Suppressor macrophage treated with lipopolysaccharide for 4 hours (primary cell): ENCODE results near the gene COL21A1.
"Not testable (repeated sequence)": the region's sequence is repeated elsewhere in the genome, so short reads cannot be mapped to it uniquely, and the experiment has no call there.

ENCODE experiments used
- DNase-seq: peaks from one replicate; pipeline ENCODE4 v3.0.0-alpha.2; 2020

Gene COL21A1

DNA sequence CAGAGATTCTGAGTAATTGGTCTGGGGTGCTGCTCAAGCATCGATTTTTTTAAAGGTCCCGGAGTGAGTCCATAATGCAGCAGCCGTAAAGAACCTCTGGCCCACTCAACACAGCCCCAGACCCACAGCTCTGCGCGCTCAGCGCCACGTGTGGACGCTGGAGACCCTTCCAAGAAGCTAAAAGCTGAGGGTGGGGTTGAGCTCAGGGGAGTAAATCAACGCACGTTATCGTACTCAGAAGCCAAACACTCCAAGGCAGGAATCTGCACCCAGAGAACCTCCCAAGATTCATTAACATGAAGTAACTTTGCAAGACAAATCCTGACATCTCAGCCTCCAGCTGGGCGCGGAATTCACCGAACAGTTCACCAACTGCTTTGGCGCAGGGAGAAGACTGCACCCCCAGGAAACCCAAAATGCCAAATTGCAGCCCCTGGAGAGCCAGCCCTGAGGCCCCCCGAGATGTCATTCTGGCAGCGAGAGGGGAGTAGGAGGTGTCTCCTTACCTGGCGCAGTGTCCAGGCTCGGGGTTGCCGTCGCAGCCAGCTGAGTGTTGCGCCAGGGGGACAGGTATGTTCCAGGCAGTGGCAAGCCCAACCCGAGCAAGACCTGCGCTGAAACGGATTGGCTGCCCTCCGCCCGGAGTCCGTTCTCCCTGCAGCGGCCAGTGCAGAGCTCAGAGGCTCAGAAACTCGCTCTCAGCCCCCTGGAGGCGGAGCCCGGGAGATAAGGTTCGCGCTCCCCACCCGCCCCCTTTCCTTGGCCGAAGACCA lies at the start of gene COL21A1:
Gene COL21A1, minus strand, starts transcription at position 700 of the 773 bp plus-strand sequence. CDS start 64,962 bp downstream, outside the sequence.
- DNase-seq, result no peak

DNA sequence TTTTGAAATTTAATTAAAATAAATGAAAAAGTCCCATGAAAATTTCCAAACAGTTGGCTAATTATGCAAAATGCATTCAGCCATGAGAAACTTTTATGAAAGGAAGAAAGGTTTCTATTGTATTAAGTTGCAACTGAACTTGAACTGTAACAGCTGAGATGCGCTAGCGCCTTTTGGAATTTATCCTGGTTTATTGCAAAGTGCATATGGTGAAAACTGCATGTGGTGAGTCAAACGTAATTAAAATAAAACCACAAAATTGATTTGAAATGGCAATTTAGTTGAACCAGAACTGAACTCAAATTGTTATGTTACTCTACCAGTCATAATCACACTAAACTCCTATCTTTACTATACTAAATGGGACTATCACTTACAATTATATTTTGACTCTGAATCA lies 46.4 kb upstream of the COL21A1 start:
- no peak for DNase-seq

DNA sequence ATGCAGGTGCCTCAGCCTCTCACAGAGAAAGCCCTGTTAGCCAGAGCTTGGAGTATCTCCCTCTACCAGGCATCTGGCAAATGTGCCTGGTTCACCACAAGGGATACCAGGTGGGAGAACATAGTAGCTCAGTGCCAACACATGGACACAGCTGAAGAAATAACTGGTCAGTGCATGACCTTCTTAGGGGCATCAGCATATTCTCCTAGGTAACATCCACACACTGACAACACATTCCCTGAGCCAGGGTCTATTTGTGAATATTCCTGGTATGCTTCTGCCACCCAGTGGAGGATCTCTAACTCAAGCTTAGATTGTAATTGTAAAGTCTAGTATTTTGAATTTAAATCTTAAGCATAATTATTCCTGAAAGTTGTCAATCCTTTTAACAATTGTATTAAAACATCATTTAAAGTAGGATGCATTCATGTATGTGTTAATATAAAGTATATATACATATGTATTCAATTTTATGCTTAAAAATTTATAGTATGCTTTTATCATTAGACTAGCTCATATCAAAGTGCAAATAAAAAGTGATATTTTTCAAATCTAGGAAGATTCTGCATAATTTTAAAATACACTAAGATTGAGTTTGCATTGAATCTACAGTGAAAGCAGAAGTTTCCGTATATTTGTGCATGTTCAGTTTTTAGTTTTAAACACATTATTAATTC lies 45.3 kb upstream of the COL21A1 start:
- peak; percentile 61 for DNase-seq

DNA sequence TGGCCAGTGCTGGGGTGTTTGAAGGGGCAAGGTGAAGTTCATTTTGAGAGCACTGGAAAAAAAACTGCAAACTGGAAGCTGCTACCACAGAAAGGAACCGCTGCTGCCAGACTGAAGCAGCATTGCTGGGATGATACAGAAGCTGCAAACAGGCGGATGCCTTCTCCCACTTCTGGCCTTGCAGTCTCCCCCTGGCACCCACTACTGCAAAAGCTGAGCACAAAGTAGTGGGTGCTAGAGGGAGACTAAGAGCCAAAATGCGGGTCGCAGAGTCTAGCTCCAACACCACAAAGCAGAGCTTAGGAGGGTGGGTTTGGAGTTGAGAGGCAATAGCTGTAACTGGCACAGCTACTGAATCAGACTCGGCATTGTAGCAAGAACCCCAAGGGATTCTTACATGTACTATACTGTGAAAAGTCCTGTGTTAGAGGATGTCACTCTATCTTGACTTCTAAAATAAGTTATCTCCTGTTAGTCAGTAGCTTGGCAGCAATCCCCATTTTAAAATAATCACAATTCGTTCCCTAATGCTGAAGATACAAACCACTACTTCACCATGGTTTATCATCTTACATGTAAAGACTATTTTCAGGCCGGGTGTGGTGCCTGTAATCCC lies 44.0 kb upstream of the COL21A1 start:
- DNase-seq, result no peak

DNA sequence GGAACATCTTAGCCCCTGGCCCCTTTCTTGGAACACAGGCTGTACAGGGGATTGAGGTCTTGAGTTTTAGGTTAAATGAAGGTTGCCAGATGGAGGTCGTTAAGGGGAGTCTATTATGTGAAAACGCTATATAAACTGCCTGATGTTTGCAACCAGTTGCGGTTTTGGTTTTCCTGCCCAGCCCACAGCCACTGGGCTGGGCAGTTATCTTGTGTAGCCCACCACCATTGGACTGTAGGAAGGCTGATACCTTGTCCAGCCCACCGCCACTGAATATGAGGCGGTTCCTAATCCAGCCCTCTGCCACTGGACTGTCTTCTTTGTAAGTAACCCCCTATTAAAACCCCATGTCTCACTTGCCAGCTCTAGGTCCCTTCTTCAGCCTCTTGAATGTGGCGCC lies 42.3 kb upstream of the COL21A1 start:
- no peak for DNase-seq

DNA sequence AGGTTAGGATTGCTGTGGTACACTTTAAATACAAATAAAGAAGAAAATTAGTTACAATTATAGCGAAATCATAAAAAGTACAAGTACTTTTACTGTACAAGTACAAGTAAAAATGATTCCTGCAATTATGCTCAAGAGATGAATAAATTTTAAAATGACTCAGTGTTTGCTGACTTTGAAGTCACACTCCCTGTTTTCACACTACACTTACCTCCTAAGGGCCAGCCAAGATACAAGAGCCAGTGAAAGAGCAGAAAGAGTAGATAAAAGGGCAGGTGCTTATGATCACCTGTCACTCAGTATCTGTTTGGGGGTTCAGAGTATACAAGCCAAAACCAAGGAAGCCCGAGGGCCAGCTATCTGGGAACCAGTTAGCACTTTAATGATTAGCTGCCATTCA lies 41.0 kb upstream of the COL21A1 start:
- no peak for DNase-seq

DNA sequence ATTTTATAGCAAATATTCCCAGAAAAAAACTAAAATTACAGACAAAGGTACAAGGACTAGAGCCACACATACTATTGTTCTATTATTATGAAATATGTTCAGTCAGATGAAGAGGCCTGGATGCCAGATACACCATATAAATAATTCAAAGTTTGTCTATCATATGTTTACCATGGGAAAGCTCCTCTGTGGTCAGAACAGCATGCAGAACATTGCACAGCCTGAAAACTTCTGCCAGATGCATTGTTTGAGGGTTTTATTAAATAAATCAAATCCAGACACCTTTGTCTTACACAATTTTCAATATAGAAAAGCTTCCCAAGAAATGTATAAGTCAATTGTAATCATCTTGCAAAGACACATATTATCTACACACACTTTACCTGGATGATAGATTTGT lies 35.0 kb upstream of the COL21A1 start:
- DNase-seq, result no peak

DNA sequence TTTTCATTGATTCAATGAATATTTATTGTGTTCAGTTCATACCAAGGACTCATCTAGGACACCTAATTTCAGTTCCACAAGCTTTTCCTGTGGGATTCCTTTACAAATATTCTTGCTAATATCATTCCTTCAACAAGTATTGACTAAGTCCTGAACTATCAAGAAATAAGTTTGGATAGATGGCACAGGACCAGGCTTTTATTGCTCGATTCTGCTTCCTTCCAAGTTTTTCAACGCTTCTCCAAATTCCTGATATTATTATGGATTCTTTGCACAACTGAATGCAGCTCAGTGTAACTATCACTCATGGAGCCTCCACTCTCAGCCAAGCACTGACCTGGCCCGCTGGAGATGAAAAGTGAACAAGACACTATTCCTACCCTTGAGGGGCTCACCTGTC lies 32.7 kb upstream of the COL21A1 start:
- DNase-seq, result no peak

DNA sequence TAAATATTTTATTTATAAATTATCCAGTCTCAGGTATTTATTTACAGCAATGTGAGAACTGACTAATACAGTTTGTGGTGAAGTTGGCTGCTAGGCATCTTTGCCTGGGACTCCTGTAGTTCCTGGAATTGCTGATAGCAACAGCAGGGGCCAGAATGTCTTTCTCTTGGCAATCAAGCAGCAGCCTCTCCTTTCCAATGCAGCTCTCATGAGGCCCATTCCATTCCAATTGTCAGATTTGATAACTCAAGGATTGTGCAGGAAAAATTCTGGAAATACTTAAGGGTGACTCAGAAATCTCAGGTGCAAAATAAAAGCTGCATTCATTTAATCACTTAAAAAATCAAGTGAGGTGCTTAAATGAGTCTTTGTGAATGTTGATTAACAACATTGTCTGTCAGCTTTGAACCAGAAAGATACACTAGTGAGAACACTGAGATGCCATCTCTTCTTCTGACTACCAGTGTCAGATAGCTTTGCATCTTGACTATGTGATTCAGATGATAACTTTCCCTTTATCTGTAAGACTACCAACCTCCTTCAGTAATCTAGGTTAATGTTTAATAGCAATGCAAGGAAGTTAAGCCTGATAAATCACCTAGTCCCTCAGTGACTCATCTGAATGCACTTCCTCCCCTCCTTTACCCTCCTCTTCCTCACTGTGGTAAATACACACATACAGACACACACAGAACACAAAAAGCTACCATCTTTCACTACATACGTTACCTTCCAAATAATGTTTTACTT lies 32.1 kb upstream of the COL21A1 start:
- no peak for DNase-seq

DNA sequence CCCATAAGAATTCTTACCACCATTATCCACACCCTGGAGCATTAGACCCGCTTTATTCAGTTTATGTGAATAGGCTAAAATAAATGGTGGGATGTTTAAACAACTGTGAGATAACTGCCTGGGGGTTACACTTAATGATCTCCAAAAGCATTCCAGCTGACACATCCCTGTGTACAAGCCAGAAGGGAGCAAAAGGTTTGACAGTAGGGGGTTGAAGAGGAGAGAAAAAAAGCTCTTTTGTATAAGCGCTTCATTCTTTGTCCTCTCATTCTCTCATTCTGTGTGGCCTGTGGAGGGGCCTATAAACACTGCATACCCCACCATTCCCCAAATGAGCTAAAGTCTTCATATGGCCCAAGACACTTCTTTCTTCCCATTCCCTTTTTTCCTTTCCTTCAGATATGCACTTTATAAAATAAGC lies 30.8 kb upstream of the COL21A1 start:
- no peak for DNase-seq

DNA sequence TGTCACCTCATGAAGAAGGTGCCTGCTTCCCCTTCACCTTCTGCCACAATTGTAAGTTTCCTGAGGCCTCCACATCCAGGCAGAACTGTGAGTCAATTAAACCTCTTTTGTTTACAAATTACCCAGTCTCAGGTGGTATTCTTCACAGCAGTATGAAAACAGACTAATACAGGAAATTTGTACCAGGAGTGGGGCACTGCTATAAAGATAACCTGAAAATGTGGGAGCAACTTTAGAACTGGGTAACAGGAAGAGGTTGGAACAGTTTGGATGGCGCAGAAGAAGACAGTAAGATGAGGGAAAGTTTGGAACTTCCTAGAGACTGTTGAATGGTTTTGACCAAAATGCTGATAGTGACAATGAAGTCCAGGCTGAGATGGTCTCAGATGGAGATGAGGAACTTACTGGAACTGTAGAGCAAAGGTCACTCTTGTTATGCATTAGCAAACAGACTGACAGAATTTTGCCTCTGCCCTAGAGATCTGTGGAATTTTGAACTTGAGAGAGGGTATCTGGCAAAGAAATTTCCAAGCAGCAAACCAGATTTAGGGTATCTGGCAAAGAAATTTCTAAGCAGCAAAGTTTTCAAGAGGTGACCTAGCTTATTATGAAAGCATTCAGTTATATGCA lies 23.5 kb upstream of the COL21A1 start:
- no peak for DNase-seq

DNA sequence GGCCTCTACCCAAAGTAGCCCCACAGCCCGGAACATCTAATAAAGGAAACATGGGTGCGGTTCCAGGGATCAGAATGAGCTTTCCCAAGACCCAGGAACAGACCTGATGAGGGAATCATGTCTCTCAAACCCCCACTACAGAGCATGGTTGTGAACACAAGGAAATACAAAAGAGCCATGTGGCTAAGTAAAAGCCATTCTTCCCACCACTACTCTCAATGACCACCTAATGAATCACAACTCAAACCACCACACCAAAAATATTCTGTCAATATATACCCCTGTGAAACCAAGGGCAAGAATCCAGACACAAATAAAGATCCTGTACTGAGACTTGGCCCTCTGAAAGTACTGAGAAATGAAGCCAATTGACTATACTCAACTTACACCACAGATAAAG lies 20.9 kb upstream of the COL21A1 start:
- no peak for DNase-seq

DNA sequence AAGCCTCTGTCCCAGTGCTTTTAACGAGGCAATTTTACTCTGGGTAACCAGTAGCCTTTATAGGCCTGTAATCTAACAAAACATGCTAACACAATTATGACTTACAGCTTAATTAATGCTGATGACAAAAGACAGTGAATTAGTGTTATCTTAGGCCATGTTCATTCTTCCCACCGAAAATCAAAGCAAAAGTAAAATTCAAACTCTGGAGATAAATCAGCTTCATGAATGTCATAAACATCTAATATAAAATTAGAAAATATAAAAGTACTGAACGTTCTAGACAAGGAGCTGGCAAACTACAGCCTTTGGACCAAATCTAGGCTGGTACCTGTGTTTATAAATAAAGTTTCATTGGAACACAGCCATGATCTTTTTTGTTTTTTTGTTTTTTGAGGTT lies 18.6 kb upstream of the COL21A1 start:
- no peak for DNase-seq

DNA sequence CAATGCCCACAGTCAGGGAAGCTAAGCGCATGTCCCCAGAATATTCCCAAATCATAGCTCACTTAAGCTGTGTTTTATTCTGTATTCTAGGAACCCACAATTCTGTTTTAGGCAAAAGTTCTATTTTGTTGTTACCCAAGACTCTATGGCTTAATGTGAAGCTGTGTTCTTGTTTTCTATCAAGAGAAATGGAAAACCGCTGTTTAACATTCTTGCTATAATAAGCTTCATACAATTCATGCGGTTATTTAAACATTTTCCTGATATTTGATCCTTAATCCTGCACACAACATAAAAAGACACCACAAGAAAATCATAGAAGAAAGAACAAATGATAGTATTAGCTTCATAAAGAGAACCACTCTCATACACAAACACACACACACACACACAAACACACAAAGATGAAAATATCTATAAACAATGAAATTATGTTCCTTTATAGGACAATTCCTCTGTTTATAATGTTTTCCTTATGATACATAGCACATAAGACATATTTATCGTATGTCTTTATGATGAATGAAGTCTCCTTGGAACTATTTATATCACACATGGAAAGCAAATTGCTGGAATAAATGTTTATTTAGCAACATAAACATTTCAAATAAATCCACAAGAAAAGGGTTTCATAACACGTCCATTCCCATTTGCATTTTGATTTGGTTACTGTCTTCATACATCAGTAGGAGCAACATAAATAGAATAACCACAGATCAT lies 16.4 kb upstream of the COL21A1 start:
- DNase-seq, result no peak

DNA sequence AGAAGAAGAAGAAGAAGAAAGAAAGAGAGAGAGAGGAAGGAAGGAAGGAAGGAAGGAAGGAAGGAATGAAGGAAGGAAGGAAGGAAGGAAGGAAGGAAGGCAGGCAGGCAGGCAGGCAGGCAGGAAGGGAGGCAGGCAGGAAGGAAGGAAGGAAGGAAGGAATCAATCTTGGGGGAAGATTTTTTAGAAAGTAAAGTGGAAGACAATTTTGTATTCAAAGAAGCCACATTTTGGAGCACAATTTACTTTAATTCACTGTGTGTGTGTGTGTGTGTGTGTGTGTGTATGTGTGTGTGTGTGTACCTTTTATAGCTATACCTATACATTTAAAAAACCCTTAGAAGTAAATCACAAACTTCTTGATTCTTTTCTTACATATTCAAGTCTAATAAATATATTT lies 13.2 kb upstream of the COL21A1 start:
- DNase-seq, result not testable (repeated sequence)

DNA sequence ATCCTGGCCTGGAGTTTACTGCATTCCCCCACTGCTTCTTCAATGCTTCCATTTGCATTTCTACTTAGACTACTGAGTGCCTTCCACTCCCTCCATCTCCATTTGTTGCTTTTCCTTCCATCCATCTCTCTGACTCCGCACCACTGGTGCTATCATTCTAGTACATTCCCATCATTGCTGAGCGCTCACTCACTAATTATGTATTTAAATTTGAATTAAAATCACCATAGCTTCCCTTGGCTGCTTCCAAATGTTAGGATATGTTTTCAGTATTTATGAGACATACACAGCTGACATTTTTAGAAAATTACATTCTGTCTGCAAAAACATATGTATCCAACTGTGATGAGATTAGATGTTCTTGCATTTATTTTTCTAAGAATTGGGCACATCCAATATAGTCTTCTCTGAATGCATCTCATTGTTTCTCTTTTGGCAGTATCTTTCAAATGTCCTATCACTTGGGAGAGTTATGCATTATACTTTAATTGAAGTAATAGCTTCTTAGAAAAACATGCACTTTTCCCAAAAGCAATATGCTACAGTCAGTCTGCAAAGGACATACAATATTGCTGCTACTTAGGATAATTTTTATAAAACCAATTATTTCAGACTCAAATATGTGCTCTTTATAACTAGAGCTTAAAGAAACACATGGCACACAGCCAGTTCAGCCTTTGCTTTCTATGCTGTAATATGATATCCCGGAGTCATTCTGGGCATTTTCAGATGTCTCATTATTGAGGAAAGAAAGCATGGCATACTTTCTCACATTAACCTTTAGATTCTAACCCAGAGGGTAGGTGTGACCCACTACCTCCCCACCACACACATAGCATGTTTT lies 12.1 kb upstream of the COL21A1 start:
- DNase-seq, result no peak

DNA sequence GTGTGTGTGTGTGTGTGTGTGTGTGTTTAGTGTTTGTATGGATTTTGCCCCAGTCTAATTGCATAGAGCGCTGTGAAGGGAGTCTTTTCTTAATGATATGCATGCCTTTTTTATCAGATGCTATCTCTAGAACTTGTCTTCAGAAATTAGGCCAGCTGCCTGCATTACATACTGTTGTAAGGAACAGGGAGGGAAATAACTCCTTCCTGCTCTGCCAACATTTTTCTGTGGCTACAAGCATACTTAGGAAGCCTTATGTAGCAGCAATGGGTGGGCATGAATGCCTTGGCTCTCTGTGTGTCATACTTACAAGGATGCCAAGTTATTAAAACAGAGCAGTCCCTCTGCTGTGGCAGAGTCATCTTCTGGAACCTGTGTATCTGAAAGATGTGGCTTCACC lies 8.0 kb upstream of the COL21A1 start:
- DNase-seq, result no peak

DNA sequence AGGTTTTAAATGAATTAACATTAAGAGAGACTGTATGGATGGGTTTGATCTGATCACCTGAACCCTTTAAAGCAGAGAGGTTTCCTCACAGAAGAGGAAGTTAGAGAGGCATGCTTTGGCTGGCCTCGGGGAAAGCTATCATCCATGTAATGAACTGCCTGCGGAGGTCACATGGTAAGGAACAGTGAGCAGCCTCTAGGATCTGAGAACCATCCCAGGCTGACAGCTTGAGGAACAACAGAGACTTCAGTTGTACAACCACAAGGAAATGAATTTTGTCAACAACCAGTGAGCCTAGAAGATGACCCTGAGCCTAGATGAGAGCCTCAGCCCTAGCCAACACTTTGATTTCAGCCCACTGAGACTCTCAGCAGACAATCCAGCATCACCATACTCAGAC lies 2.9 kb upstream of the COL21A1 start:
- DNase-seq, result no peak

DNA sequence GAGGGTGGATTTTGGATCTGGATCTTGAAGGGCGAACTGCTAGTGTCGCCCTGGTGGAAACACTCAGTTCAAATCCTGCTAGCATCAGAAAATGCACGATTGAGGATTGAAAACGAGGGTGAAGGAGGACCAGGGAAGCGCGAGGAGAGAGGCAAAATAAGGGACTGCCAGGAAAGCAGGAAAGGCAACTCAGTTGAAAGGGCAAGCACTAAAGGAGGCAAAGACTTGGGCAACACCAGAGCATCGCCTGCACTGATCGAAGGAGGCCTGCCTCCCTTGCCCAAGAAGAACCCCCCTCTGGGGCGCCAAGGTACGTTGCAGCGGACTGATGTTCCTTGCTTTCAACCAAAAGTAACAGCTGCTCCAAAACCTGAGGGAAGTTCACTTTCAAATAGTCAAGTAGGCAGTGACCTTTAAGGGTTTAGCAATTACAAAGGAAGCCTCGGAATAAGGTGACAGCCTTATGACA lies 308 bp upstream of the COL21A1 start:
- no peak for DNase-seq

DNA sequence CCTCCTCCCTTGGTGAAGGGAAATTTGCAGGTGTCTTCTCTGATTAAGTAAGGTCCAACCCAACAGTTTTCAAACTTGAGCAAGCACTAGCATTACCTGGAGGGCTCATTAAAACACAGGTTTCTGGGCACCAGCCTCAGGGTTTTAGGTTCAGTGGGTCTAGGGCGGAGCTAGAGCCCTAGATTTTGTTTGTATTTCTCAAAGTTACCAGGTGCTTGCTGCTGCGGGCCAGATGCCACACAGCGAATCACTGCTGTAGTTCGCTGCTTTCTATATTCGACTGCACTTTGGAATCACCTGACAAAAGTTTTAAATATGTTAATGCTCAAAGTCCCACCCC lies 869 bp downstream of the COL21A1 start:
- no peak for DNase-seq

DNA sequence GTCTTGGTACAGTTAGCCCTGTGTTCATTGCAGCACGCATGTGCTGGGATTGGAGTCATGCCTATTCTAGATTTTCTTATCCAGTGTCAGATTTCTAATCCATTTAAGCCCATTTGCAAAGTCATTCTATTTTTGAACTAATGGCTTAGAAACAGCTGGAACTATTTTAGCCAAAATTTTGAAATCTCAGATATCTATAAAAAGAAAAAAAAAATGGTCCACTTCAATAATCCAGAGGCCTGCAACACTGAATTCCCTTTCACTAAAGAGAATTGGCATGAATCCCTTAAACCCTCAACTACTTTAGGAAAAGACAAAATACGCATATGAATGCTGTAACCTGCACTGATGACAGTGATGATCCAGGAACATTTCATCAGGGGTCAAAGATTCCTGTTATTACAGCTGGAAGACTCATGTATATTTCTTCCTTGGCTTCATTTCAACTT lies 1.5 kb downstream of the COL21A1 start:
- no peak for DNase-seq
